Heart left ventricle (tissue), 16 donors: ENCODE measurements around the gene STAT2. TPM values are rescaled to one million over a fixed set of nuclear protein-coding genes. Genes with fewer than 3 reads are reported as not detected.
"Not testable (repeated sequence)": the region's sequence is repeated elsewhere in the genome, so short reads cannot be mapped to it uniquely, and the experiment has no call there.

Experiments
- ATAC-seq, 4 donors: fragments of 200-7000 bp; cut with Tn5 transposase; one replicate each; pipeline ENCODE4 v1.9.1; 2020 to 2022; ENCODE audit warnings: moderate library complexity in 4 of 4, mild to moderate bottlenecking in 3 of 4, moderate number of reproducible peaks in 1 of 4
- DNase-seq, 5 donors: peaks; one replicate each; pipeline ENCODE4 v3.0.0-alpha.2; 2020
- H3K27ac ChIP-seq, 12 donors: fragments of 200-600 bp; sonication (generic) in 4 of 12; one replicate each; pipeline versions ENCODE4 v1.5.0 to v1.8.0; 2016 to 2022; ENCODE audit warnings: mild to moderate bottlenecking in 2 of 12
- H3K27me3 ChIP-seq, 9 donors: fragments of 200-600 bp; sonication (generic) in 2 of 9; one replicate each; pipeline versions ENCODE4 v1.5.1 to v1.8.0; 2016 to 2022; ENCODE audit warnings: mild to moderate bottlenecking in 3 of 9
- H3K36me3 ChIP-seq, 9 donors: fragments of 200-600 bp; sonication (generic) in 2 of 9; one replicate each; pipeline versions ENCODE4 v1.5.0 to v1.8.0; 2018 to 2022; ENCODE audit warnings: mild to moderate bottlenecking in 2 of 9
- H3K4me1 ChIP-seq, 12 donors: fragments of 200-600 bp; sonication (generic) in 4 of 12; one replicate each; pipeline versions ENCODE4 v1.5.0 to v1.8.0; 2016 to 2022; ENCODE audit warnings: mild to moderate bottlenecking in 3 of 12
- H3K4me3 ChIP-seq, 12 donors: fragments of 200-600 bp; sonication (generic) in 4 of 12; one replicate each; pipeline versions ENCODE4 v1.5.0 to v1.8.0; 2017 to 2022; ENCODE audit warnings: mild to moderate bottlenecking in 9 of 12, moderate library complexity in 4 of 12
- H3K9me3 ChIP-seq, 12 donors: fragments of 200-600 bp; sonication (generic) in 4 of 12; one replicate each; pipeline versions ENCODE4 v1.5.0 to v1.8.0; 2016 to 2022; ENCODE audit warnings: mild to moderate bottlenecking in 1 of 12
- CTCF ChIP-seq, 12 donors: fragments of 200-600 bp; sonication (generic) in 4 of 12; IDR thresholded peaks; one replicate each; pipeline versions ENCODE4 v1.5.0 to v1.8.0; 2018 to 2022; ENCODE audit warnings: antibody characterized with exemption in 12 of 12, mild to moderate bottlenecking in 5 of 12
- POLR2A ChIP-seq, 2 donors: fragments of 450-650 bp; IDR thresholded peaks; one replicate each; pipeline ENCODE4 v1.6.1; 2017; ENCODE audit warnings: antibody characterized with exemption in 2 of 2, mild to moderate bottlenecking in 2 of 2, moderate library complexity in 2 of 2
- WGBS, 4 donors: extraction: QIAGEN DNeasy Blood & Tissue Kit in 2 of 4; methylation state at CpG; one replicate each; pipeline versions ENCODE4 v1.1.5 to v1.1.7; 2013 to 2018; 5-methylcytosine and 5-hydroxymethylcytosine counted together
- intact Hi-C, 10 donors: fragments of 100-400 bp; cut with DNase I; formaldehyde crosslinking; loops; one replicate each; pipeline versions ENCODE4 v1.11.1 to v1.14.2; 2022
- polyA plus RNA-seq, 2 donors: library from polyadenylated mRNA; stranded (reverse); fragments of 200-250 nt; gene quantifications; one replicate each; pipeline ENCODE4 v1.2.3, GENCODE V29; 2013
- total RNA-seq, 9 donors: library from RNA; depleted of rRNA in 2 of 9; stranded (reverse); fragments of >200 nt in 2 of 9; fragmentation: NEBNext Ultra II Directional in 3 of 9; extraction: Animal tissue kit (Norgen Biotek cat#: 25700) in 3 of 9; gene quantifications; one replicate each; pipeline versions ENCODE4 v1.1.0 to v1.2.4, GENCODE V29; 2016 to 2023
- donor health status: ischemic (EF 13 %, LVEDD 7.1; RV severe dilation, severe dysfunction).
- donor health status: healthy with polysubstance abuse.
- donor health status: DM: no; HTN: yes; CAD: no.
- donor health status: DM: no; HTN: no; CAD: no.
- donor health status: ischemic (EF 25% LVEDD 6.9; RV normal size, moderate dysfunction).
- donor health status: ischemic (EF 25% LVEDD 5.7; RV mildly dilated, moderate dysfunction).
- donor health status: healthy.
- donor health status: DM: yes; HTN: yes; CAD: no.
- donor health status: ischemic (EF 35%, LVEDD 5.7; RV mildly dilated, moderate dysfunction).
- donor health status: nonischemic (EF 11% LVEDD 7.7; RV severe dilation, severe dysfunction).
- donor health status: DM: yes; HTN: yes; CAD: no.
- donor health status: PGD.
- donor health status: ischemic (EF 29% LVEDD 5.4; RV normal size, mild dysfunction).
- donor health status: nonischemic (EF 23%, LVEDD 6.1; RV moderate dilation, normal function).

The STAT2 gene
- total and polyA plus RNA-seq, 11 donors, result 23.1 to 150 (median 36.1) TPM

GRCh38 chr12:56336361-56337167 lies 23.3 kb downstream of the STAT2 start:
- H3K27ac ChIP-seq, result peak overlapping the region in 1 of 12 donors; percentile 71
- no peak overlapping the region for H3K4me3 ChIP-seq
- no peaks in the 10 kb centered on the region for H3K27me3 ChIP-seq
- peaks cover 0 to 7% (median 1%) of the 10 kb centered on the region in 9 donors for H3K36me3 ChIP-seq
- H3K9me3 ChIP-seq, result no peaks in the 10 kb centered on the region
- TF ChIP-seq POLR2A (IDR thresholded peaks at IDR 0.05) (no peak), CTCF (IDR thresholded peaks at IDR 0.05) (no peak)
- 81 to 89% (median 85%) methylated on average over 9 of the region's 9 CpGs for WGBS, 4 donors
- intact Hi-C loops, result loop anchor here in 5 of 10 donors (10.0 kb wide), 1 partner anchor 128 kb away; the partner anchor contains the start of gene SPRYD4 (in 5 of the 5)
- DNase-seq, result no peak
- H3K4me1 ChIP-seq, result peaks cover 0 to 45% (median 13%) of the 10 kb centered on the region in 12 donors
- ATAC-seq, result no peak

- not testable (repeated sequence) for DNase-seq, H3K4me3 ChIP-seq, H3K9me3 ChIP-seq, ATAC-seq, H3K36me3 ChIP-seq, H3K27me3 ChIP-seq, H3K27ac ChIP-seq
- H3K4me1 ChIP-seq, result peaks cover 0 to 45% (median 13%) of the 10 kb centered on the region in 12 donors
- intact Hi-C loops, result loop anchor here in 5 of 10 donors (10.0 kb wide), 1 partner anchor 129 kb away; the partner anchor contains the start of gene SPRYD4 (in 5 of the 5)
- WGBS, 4 donors, result 92 to 97% (median 96%) methylated on average over 8 of the region's 8 CpGs
These were observed 24.4 kb downstream of the STAT2 start for GRCh38 chr12:56335527-56335926.

- no peaks in the 10 kb centered on the region for H3K27me3 ChIP-seq
- peak overlapping the region; percentile 32 to 93 (median 68) for H3K4me3 ChIP-seq
- no peaks in the 10 kb centered on the region for H3K9me3 ChIP-seq
- intact Hi-C loops, result loop anchor here in 6 of 10 donors (5.0 to 10.0 kb wide), 2 partner anchors 113 to 130 kb away; partner anchors contain the start of genes SPRYD4 (in 5 of the 6) and TIMELESS (in 1 of the 6)
- WGBS, 4 donors, result 7 to 13% (median 10%) methylated on average over 6 of the region's 6 CpGs
- H3K4me1 ChIP-seq, result peaks cover 0 to 44% (median 13%) of the 10 kb centered on the region in 12 donors
- ATAC-seq (no peak), DNase-seq (no peak)
- no peak for TF ChIP-seq POLR2A (IDR thresholded peaks at IDR 0.05)
- TF ChIP-seq CTCF (IDR thresholded peaks at IDR 0.05), result peak in 1 of 12 donors; percentile 2
- H3K27ac ChIP-seq, result peak overlapping the region; percentile 88 to 100 (median 95)
- peaks cover 0 to 6% (median 2%) of the 10 kb centered on the region in 9 donors for H3K36me3 ChIP-seq
These were observed 25.5 kb downstream of the STAT2 start for GRCh38 chr12:56334490-56334793.

DNA sequence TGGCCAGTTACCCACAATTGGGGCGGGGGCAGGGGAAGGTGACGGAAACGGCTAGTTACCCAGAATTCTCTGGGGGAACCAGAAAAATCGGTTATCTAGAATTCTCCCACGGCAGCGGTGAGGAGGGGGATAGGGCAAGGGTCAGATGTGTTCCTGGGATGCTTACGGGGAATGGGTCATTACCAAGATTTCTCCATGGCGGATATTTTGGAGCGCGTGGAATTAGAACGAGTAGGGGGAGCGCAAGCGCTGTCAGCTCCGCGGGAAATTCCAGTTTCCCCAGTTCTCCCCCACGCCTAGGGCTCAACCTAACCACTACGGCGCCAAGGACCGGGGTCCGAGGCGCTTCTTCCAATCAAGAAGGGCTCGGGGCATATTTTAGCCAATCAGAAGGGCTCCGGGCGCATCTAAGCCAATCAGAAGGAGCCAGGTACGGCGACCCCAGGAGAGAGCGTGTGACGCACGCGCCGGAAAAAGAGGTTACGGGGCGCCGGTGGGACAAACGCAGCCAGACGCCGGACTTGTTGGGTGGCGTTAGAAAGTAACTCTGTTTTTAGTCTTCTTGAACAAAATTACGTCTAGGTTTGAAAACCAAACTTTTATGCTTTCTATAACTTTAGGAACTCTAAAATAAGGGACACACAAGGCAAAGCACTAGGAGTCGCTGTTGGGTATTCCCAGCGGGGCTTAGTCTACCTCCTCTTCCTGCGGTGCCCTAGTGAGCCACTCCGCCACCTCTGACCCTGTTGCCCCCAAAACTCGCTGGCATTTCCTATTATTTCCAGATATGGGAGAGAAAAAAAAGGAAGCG lies 26.0 kb downstream of the STAT2 start, which contains the start of gene PAN2:
Gene PAN2 (minus strand): TSS at position 322 of the 811 bp plus-strand sequence. CDS start 906 bp downstream, outside the sequence.
- Histone ChIP-seq H3K27me3 (no peaks in the 10 kb centered on the region), H3K27ac (peak within 1 kb of the TSS; percentile 88 to 100 (median 95)), H3K36me3 (peaks cover 0 to 7% (median 3%) of the 10 kb centered on the region in 9 donors), H3K9me3 (no peaks in the 10 kb centered on the region), H3K4me1 (peaks cover 0 to 39% (median 13%) of the 10 kb centered on the region in 12 donors), H3K4me3 (peak within 1 kb of the TSS; percentile 32 to 93 (median 68))
- peak; percentile 40 to 80 for TF ChIP-seq POLR2A (IDR thresholded peaks at IDR 0.05)
- TF ChIP-seq CTCF (IDR thresholded peaks at IDR 0.05), result peak in 11 of 12 donors; percentile 24 to 66 (median 50)
- 0% methylated on average over 42 to 45 of the region's 45 CpGs for WGBS, 4 donors
- DNase-seq (peak; percentile 96 to 98 (median 97)), ATAC-seq (peak; percentile 98 to 100 (median 99))
- intact Hi-C loops, result loop anchor here in 6 of 10 donors (5.0 to 10.0 kb wide), 2 partner anchors 113 to 131 kb away; partner anchors contain the start of genes SPRYD4 (in 5 of the 6) and TIMELESS (in 1 of the 6)
